Nephron (organoid): ENCODE results near the gene CDKN2AIP.
"Not testable (repeated sequence)": the region's sequence is repeated elsewhere in the genome, so short reads cannot be mapped to it uniquely, and the experiment has no call there.

ENCODE experiments used
- H3K27ac Mint-ChIP-seq, 3 experiments: 2 replicates each; pipeline ENCODE4 v1.8.0; 2020; ENCODE audit warnings: mixed read lengths in 3 of 3, mild to moderate bottlenecking in 2 of 3, moderate library complexity in 1 of 3
- H3K27me3 Mint-ChIP-seq: 2 replicates; pipeline ENCODE4 v1.8.0; 2021; ENCODE audit warnings: low read depth, mild to moderate bottlenecking, moderate library complexity, mixed read lengths
- H3K36me3 Mint-ChIP-seq: 2 replicates; pipeline ENCODE4 v1.8.0; 2020; ENCODE audit warnings: low read depth, mixed read lengths
- H3K4me1 Mint-ChIP-seq: 2 replicates; pipeline ENCODE4 v1.8.0; 2020; ENCODE audit warnings: mixed read lengths
- H3K4me3 Mint-ChIP-seq, 3 experiments: 2 replicates each; pipeline ENCODE4 v1.8.0; 2020; ENCODE audit warnings: mild to moderate bottlenecking in 3 of 3, mixed read lengths in 3 of 3, moderate library complexity in 2 of 3
- H3K9me3 Mint-ChIP-seq: 2 replicates; pipeline ENCODE4 v1.8.0; 2020; ENCODE audit warnings: mixed read lengths
- CTCF ChIP-seq, 3 experiments: fragments of 200-600 bp; sonication (generic); IDR thresholded peaks; one replicate each; pipeline ENCODE4 v1.5.0; 2021; ENCODE audit warnings: antibody characterized with exemption in 3 of 3; ENCODE audit not compliant: unreplicated experiment in 3 of 3

CDKN2AIP gene

GRCh38 chr4:183455431-183456195, 11.2 kb downstream of the CDKN2AIP start:
- Mint-ChIP-seq H3K9me3 (no peaks in the 10 kb centered on the region), H3K36me3 (peaks cover 28% of the 10 kb centered on the region)

GRCh38 chr4:183458005-183458404, 13.6 kb downstream of the CDKN2AIP start:
- H3K4me3 Mint-ChIP-seq, result no peak overlapping the region
- TF ChIP-seq CTCF (IDR thresholded peaks at IDR 0.05; ENCODE audit: unreplicated experiment in 3 of 3), result no peak
- no peaks in the 10 kb centered on the region for H3K9me3 Mint-ChIP-seq
- no peak overlapping the region for H3K27ac Mint-ChIP-seq
- H3K36me3 Mint-ChIP-seq, result peaks cover 20% of the 10 kb centered on the region
- no peaks in the 10 kb centered on the region for H3K4me1 Mint-ChIP-seq
- no peaks in the 10 kb centered on the region for H3K27me3 Mint-ChIP-seq

More at GRCh38 chr4:183455431-183456195, 11.2 kb downstream of the CDKN2AIP start:
- no peak overlapping the region for H3K27ac Mint-ChIP-seq
- no peak overlapping the region for H3K4me3 Mint-ChIP-seq
- no peaks in the 10 kb centered on the region for H3K4me1 Mint-ChIP-seq
- H3K27me3 Mint-ChIP-seq, result no peaks in the 10 kb centered on the region
- TF ChIP-seq CTCF (IDR thresholded peaks at IDR 0.05; ENCODE audit: unreplicated experiment in 3 of 3), result no peak

GRCh38 chr4:183463903-183464619, 19.6 kb downstream of the CDKN2AIP start:
- H3K27me3 Mint-ChIP-seq, H3K4me3 Mint-ChIP-seq, H3K27ac Mint-ChIP-seq, H3K9me3 Mint-ChIP-seq, H3K4me1 Mint-ChIP-seq: not testable (repeated sequence)
- peaks cover 33% of the 10 kb centered on the region for H3K36me3 Mint-ChIP-seq

- peaks cover 36% of the 10 kb centered on the region for H3K36me3 Mint-ChIP-seq
- H3K27me3 Mint-ChIP-seq, H3K27ac Mint-ChIP-seq, H3K4me3 Mint-ChIP-seq, H3K9me3 Mint-ChIP-seq, H3K4me1 Mint-ChIP-seq: not testable (repeated sequence)
Observed at GRCh38 chr4:183465879-183466278, 21.4 kb downstream of the CDKN2AIP start.

- Mint-ChIP-seq H3K27ac (no peak overlapping the region), H3K27me3 (no peaks in the 10 kb centered on the region), H3K4me3 (no peak overlapping the region), H3K36me3 (peaks cover 36% of the 10 kb centered on the region), H3K4me1 (no peaks in the 10 kb centered on the region), H3K9me3 (no peaks in the 10 kb centered on the region)
- TF ChIP-seq CTCF (IDR thresholded peaks at IDR 0.05; ENCODE audit: unreplicated experiment in 3 of 3), result no peak
Observed at GRCh38 chr4:183467246-183467645, 22.8 kb downstream of the CDKN2AIP start.

GRCh38 chr4:183468210-183469095, 24.0 kb downstream of the CDKN2AIP start:
- TF ChIP-seq CTCF (IDR thresholded peaks at IDR 0.05; ENCODE audit: unreplicated experiment in 3 of 3), result no peak
- H3K36me3 Mint-ChIP-seq, result peaks cover 28% of the 10 kb centered on the region
- peaks cover 2% of the 10 kb centered on the region for H3K27me3 Mint-ChIP-seq
- no peak overlapping the region for H3K4me3 Mint-ChIP-seq
- no peak overlapping the region for H3K27ac Mint-ChIP-seq
- H3K4me1 Mint-ChIP-seq, result no peaks in the 10 kb centered on the region
- no peaks in the 10 kb centered on the region for H3K9me3 Mint-ChIP-seq
